GM13976 (cell line): ENCODE data around the gene XRCC1.

Experiments
- DNase-seq: peaks from one replicate; pipeline ENCODE4 v3.0.0; 2012; ENCODE audit warnings: low spot score
- in situ Hi-C: fragments of 300-500 bp; cut with MboI; formaldehyde crosslinking; loops from one replicate; pipeline ENCODE4 v1.12.0; 2022; ENCODE audit warnings: low sequenced_read_pairs, mixed read lengths, inconsistent platforms; ENCODE audit not compliant: unreplicated experiment
- TF ChIP-seq, protein P1 (sequence below): IDR thresholded peaks from 2 replicates; pipeline ENCODE4 v1.5.1; 2012; ENCODE audit warnings: borderline replicate concordance, mild to moderate bottlenecking; ENCODE audit not compliant: insufficient read depth; ENCODE audit errors: extremely low read depth, missing control alignments, control extremely low read depth

Gene XRCC1

DNA sequence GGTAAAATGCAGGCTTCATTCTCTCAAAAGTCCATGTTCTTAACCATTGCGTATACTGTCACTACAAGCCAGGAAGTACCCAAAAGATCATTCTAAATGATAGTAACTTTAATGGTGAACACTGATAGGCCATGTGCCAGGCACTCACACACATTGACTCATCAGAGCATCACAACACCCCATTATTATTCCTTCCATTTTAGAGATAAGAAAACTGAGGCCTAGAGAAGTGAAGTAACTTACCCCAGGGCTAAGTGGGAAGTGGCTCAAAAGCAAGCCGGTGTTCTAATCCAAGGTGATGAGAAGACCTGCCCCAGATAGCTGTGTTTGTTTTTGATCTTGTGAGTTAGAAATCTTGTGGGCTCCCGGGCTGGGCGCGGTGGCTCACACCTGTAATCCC lies 69.4 kb downstream of the XRCC1 start:
- DNase-seq, result no peak
- TF ChIP-seq, protein P1, sequence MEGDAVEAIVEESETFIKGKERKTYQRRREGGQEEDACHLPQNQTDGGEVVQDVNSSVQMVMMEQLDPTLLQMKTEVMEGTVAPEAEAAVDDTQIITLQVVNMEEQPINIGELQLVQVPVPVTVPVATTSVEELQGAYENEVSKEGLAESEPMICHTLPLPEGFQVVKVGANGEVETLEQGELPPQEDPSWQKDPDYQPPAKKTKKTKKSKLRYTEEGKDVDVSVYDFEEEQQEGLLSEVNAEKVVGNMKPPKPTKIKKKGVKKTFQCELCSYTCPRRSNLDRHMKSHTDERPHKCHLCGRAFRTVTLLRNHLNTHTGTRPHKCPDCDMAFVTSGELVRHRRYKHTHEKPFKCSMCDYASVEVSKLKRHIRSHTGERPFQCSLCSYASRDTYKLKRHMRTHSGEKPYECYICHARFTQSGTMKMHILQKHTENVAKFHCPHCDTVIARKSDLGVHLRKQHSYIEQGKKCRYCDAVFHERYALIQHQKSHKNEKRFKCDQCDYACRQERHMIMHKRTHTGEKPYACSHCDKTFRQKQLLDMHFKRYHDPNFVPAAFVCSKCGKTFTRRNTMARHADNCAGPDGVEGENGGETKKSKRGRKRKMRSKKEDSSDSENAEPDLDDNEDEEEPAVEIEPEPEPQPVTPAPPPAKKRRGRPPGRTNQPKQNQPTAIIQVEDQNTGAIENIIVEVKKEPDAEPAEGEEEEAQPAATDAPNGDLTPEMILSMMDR, result no peak
- in situ Hi-C loops, result no loop called here

- TF ChIP-seq, protein P1, result no peak
- no peak for DNase-seq
- in situ Hi-C loops, result no loop called here
Measured at GRCh38 chr19:43505186-43505456, 70.2 kb downstream of the XRCC1 start.

GRCh38 chr19:43504426-43505185 lies 70.7 kb downstream of the XRCC1 start, which contains the start of gene PHLDB3:
Gene PHLDB3, minus strand, starts transcription at chr19:43504746. Its CDS starts 628 bp downstream, at chr19:43504118.
- TF ChIP-seq, protein P1, result no peak
- DNase-seq, result peak; percentile 51
- in situ Hi-C loops, result no loop called here

GRCh38 chr19:43503501-43504425 lies 71.6 kb downstream of the XRCC1 start:
- in situ Hi-C loops, result no loop called here
- TF ChIP-seq, protein P1, result peak; percentile 44
- peak; percentile 100 for DNase-seq

GRCh38 chr19:43502419-43502976 lies 72.8 kb downstream of the XRCC1 start:
- DNase-seq, result no peak
- TF ChIP-seq, protein P1, result no peak
- in situ Hi-C loops, result no loop called here

GRCh38 chr19:43501661-43502418 lies 73.5 kb downstream of the XRCC1 start:
- no peak for DNase-seq
- TF ChIP-seq, protein P1, result no peak
- in situ Hi-C loops, result no loop called here
